A673 (cell line): ENCODE data around the gene HEMGN. TPM values are rescaled to one million over a fixed set of nuclear protein-coding genes. Genes with fewer than 3 reads are reported as not detected.

ENCODE experiments used
- BruUV-seq: library from RNA; stranded (reverse); fragments of 400-500 nt; replicated peaks from 2 replicates; lab custom pipeline; 2021; lab: Mats Ljungman, UMichigan
- CTCF ChIA-PET: fragments of 300-600 bp; sonication (Branson Sonifier 250); formaldehyde crosslinking; loops from one replicate; lab custom pipeline; 2022; ENCODE audit warnings: antibody characterized with exemption; lab: Charles Lee
- POLR2A ChIA-PET: fragments of 300-600 bp; sonication (Branson Sonifier 250); formaldehyde crosslinking; loops from one replicate; lab custom pipeline; 2022; ENCODE audit warnings: antibody characterized with exemption; ENCODE audit not compliant: low non-redundant PET; lab: Charles Lee
- DNase-seq: peaks from one replicate; pipeline ENCODE4 v3.0.0-alpha.2; 2015; ENCODE audit warnings: low spot score
- H3K27ac ChIP-seq: fragments of 200-600 bp; sonication (generic); 2 replicates; pipeline ENCODE4 v1.5.1; 2016; ENCODE audit warnings: mixed run types, low read depth, mild to moderate bottlenecking, mixed read lengths, antibody characterized with exemption, low read length; ENCODE audit not compliant: poor library complexity, severe bottlenecking
- H3K27me3 ChIP-seq: fragments of 200-600 bp; sonication (generic); replicated peaks from 2 replicates; pipeline ENCODE4 v1.6.1; 2017; ENCODE audit warnings: mixed run types, low read depth, mild to moderate bottlenecking, mixed read lengths, antibody characterized with exemption, low read length; ENCODE audit not compliant: insufficient read depth, poor library complexity
- H3K36me3 ChIP-seq: fragments of 200-600 bp; sonication (generic); 2 replicates; pipeline ENCODE4 v1.6.1; 2016; ENCODE audit warnings: mixed run types, mild to moderate bottlenecking, mixed read lengths, antibody characterized with exemption, low read length; ENCODE audit not compliant: insufficient read depth, poor library complexity, severe bottlenecking
- H3K4me1 ChIP-seq: fragments of 200-600 bp; sonication (generic); 2 replicates; pipeline ENCODE4 v1.6.1; 2017; ENCODE audit warnings: mixed run types, mild to moderate bottlenecking, mixed read lengths, antibody characterized with exemption, low read length; ENCODE audit not compliant: insufficient read depth, poor library complexity, severe bottlenecking
- H3K4me3 ChIP-seq: fragments of 200-600 bp; sonication (generic); 2 replicates; pipeline ENCODE4 v1.5.1; 2016; ENCODE audit warnings: low read depth, mixed run types, mild to moderate bottlenecking, mixed read lengths, low read length; ENCODE audit not compliant: poor library complexity, severe bottlenecking
- H3K9me3 ChIP-seq: fragments of 200-600 bp; sonication (generic); 2 replicates; pipeline ENCODE4 v1.6.1; 2016; ENCODE audit warnings: mixed run types, low read depth, mild to moderate bottlenecking, mixed read lengths, antibody characterized with exemption, low read length; ENCODE audit not compliant: poor library complexity, severe bottlenecking
- EZH2 ChIP-seq: fragments of 200-600 bp; sonication (generic); IDR thresholded peaks from 2 replicates; pipeline ENCODE4 v1.6.1; 2017; ENCODE audit warnings: borderline replicate concordance, low read depth, mild to moderate bottlenecking, mixed read lengths, antibody characterized with exemption, low read length; ENCODE audit not compliant: poor library complexity, severe bottlenecking
- intact Hi-C: fragments of 100-400 bp; cut with micrococcal nuclease; formaldehyde crosslinking; loops from one replicate; pipeline ENCODE4 v1.10.0; 2022; ENCODE audit not compliant: unreplicated experiment
- total RNA-seq: library from RNA; stranded (reverse); gene quantifications from 2 replicates; pipeline ENCODE4 v1.2.3, GENCODE V29; 2021
- TF ChIP-seq, protein P1 (sequence below): fragments of 300-800, 200-600 bp; sonication (generic); conservative IDR thresholded peaks from 2 replicates; pipeline ENCODE4 v1.5.1; 2017; ENCODE audit warnings: low read depth, mild to moderate bottlenecking, antibody characterized with exemption, low read length, moderate library complexity, mixed read lengths

The HEMGN gene
- total RNA-seq, 1 experiment from 2014 or later = not detected

DNA sequence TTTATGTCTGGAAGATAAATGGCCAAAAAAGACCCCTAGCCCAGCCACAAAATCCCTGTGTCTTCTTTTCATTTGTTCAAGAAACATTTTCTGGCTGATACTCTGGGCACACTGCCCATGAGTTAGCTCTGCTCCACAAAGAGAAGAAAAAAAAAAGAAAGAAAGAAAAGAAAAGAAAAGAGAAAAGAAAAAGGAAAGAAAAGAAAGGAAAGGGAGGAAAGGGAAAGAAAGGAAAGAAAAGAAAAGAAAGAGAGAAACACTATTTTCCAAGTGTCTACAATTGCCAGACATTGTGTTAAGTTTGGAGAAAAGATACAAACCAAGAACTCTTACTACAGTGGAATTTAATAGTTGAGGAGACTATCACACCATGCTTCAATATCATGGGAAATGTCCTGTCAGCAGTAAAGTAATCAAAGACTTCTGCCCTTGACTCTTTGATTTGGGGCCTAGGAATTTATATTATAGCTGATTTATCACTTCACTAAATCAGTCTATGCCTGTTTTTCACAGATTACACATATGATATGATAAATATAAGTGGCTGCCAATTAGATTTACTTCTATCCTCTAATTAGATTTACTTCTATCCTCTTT is 18.7 kb downstream of the HEMGN start:
- no peak overlapping the region for H3K27ac ChIP-seq
- no peaks in the 10 kb centered on the region for H3K36me3 ChIP-seq
- no peaks in the 10 kb centered on the region for H3K27me3 ChIP-seq
- no TSS peak for BruUV-seq
- TF ChIP-seq EZH2 = no peak
- TF ChIP-seq, protein P1, sequence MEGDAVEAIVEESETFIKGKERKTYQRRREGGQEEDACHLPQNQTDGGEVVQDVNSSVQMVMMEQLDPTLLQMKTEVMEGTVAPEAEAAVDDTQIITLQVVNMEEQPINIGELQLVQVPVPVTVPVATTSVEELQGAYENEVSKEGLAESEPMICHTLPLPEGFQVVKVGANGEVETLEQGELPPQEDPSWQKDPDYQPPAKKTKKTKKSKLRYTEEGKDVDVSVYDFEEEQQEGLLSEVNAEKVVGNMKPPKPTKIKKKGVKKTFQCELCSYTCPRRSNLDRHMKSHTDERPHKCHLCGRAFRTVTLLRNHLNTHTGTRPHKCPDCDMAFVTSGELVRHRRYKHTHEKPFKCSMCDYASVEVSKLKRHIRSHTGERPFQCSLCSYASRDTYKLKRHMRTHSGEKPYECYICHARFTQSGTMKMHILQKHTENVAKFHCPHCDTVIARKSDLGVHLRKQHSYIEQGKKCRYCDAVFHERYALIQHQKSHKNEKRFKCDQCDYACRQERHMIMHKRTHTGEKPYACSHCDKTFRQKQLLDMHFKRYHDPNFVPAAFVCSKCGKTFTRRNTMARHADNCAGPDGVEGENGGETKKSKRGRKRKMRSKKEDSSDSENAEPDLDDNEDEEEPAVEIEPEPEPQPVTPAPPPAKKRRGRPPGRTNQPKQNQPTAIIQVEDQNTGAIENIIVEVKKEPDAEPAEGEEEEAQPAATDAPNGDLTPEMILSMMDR = no peak
- no peak for DNase-seq
- intact Hi-C loops = no loop called here
- H3K4me1 ChIP-seq = peaks cover 7% of the 10 kb centered on the region
- ChIA-PET CTCF (no interaction called here), POLR2A (no interaction called here)
- H3K4me3 ChIP-seq = no peak overlapping the region
- no peaks in the 10 kb centered on the region for H3K9me3 ChIP-seq

DNA sequence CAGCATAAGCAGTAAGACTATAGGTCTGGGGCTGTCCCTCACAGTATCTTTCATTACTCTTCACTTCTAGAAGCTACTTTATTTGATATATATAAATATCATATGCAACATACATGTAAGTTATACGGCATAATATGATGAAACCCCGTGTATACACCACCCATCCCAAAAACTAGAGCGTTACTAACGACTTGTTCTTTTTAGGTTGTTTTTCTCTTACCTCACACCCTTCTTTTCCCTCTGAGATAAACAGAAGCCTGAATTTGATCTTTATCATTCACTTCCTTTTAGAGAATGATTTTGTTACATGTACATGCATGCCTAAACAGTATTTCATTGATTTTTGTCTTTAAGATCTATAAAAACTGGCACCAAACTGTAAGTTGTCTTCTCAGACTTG is 19.4 kb downstream of the HEMGN start:
- Histone ChIP-seq H3K4me3 (no peak overlapping the region), H3K27ac (no peak overlapping the region), H3K27me3 (no peaks in the 10 kb centered on the region), H3K36me3 (no peaks in the 10 kb centered on the region), H3K4me1 (peaks cover 7% of the 10 kb centered on the region), H3K9me3 (no peaks in the 10 kb centered on the region)
- ChIA-PET POLR2A (no interaction called here), CTCF (no interaction called here)
- no TSS peak for BruUV-seq
- intact Hi-C loops = no loop called here
- TF ChIP-seq, protein P1 = no peak
- TF ChIP-seq EZH2 = no peak
- no peak for DNase-seq

GRCh38 chr9:97911970-97912369 is 26.0 kb downstream of the HEMGN start:
- TF ChIP-seq EZH2 = no peak
- TF ChIP-seq, protein P1 = no peak
- Histone ChIP-seq H3K9me3 (no peaks in the 10 kb centered on the region), H3K4me3 (no peak overlapping the region), H3K4me1 (no peaks in the 10 kb centered on the region), H3K27ac (no peak overlapping the region), H3K27me3 (no peaks in the 10 kb centered on the region), H3K36me3 (peaks cover 3% of the 10 kb centered on the region)
- intact Hi-C loops = no loop called here
- ChIA-PET CTCF (interaction anchor here (0.7 kb wide), 1 partner anchor 11 kb away, joined by 3 read pairs; the partner anchor contains the start of gene TRMO), POLR2A (no interaction called here)
- no TSS peak for BruUV-seq
- DNase-seq = no peak
